Vagina (tissue), 2 donors: ENCODE measurements around the gene EGFLAM.

Experiments
- CTCF ChIP-seq, 3 experiments: fragments of 450-650 bp in 2 of 3; fragments of 200-600 bp in 1 of 3; sonication (generic) in 1 of 3; IDR thresholded peaks; one replicate each; pipeline ENCODE4 v1.5.1; 2017 to 2019; ENCODE audit warnings: antibody characterized with exemption in 3 of 3, mild to moderate bottlenecking in 2 of 3, moderate library complexity in 2 of 3
- POLR2AphosphoS5 ChIP-seq, 2 donors: sonication (generic); formaldehyde crosslinking; IDR thresholded peaks; one replicate each; pipeline ENCODE4 v1.9.0; 2017; ENCODE audit warnings: antibody characterized with exemption in 2 of 2, mild to moderate bottlenecking in 2 of 2, low read depth in 1 of 2; ENCODE audit not compliant: insufficient read depth in 1 of 2

GRCh38 chr5:38249301-38249700 is 9.1 kb upstream of the EGFLAM start:
- TF ChIP-seq CTCF (IDR thresholded peaks at IDR 0.05): no peak
- no peak for TF ChIP-seq POLR2AphosphoS5 (IDR thresholded peaks at IDR 0.05; ENCODE audit: insufficient read depth in 1 of 2, low read depth in 1 of 2)
